ENCODE measurements around the gene NLRP8.

DNA sequence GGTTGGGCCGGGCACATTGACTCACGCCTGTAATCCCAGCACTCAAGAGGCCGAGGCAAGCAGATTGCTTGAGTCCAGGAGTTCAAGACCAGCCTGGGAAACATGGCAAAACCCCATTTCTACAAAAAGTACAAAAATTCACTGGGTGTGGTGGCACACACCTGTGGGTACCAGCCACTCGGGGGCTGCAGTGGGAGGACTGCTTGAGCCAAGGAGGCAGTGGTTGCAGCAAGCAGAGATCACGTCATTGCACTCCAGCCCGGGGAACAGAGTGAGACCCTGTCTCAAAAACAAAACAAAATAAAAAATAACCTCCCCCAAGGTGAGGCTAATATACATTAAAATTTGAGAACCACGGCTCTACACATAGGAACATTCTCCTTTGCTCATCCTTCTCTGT is 40.3 kb upstream of the NLRP8 start:
- no peak for TF ChIP-seq CEBPB (IDR thresholded peaks at IDR 0.05; ENCODE audit: borderline replicate concordance in 1 of 2, low read depth in 2 of 2, low read length in 2 of 2)
- TF ChIP-seq, protein P1, sequence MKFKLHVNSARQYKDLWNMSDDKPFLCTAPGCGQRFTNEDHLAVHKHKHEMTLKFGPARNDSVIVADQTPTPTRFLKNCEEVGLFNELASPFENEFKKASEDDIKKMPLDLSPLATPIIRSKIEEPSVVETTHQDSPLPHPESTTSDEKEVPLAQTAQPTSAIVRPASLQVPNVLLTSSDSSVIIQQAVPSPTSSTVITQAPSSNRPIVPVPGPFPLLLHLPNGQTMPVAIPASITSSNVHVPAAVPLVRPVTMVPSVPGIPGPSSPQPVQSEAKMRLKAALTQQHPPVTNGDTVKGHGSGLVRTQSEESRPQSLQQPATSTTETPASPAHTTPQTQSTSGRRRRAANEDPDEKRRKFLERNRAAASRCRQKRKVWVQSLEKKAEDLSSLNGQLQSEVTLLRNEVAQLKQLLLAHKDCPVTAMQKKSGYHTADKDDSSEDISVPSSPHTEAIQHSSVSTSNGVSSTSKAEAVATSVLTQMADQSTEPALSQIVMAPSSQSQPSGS (IDR thresholded peaks at IDR 0.05; ENCODE audit: low read length) = no peak
- no peak for TF ChIP-seq POLR2A (IDR thresholded peaks at IDR 0.05; ENCODE audit: low read depth, low read length)
- TF ChIP-seq ZNF622 (IDR thresholded peaks at IDR 0.05) = no peak
